HG03139 (cell line): Measurements from ENCODE around the gene CKAP2.
"Not testable (repeated sequence)": the region's sequence is repeated elsewhere in the genome, so short reads cannot be mapped to it uniquely, and the experiment has no call there.

Experiments
- ATAC-seq: cut with Tn5 transposase; IDR thresholded peaks from one replicate; pipeline ENCODE4 v1.9.1; 2021; ENCODE audit not compliant: unreplicated experiment

The CKAP2 gene

DNA sequence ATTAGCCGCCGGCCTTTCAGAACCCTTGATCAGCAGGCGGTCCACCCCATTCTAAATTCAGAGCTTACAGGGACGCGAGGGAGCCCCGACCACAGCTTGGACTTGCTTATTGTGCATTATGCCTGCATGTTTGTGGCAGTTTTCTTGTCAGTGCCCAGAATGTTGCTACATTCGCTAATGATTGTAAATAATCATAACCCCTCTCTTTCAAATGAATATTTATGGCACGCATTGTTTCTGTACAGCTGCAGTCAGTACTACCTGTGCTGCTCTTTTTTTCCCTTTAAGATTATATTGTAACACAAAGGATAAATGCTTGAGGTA, 4.5 kb upstream of the CKAP2 start:
- no peak for ATAC-seq

DNA sequence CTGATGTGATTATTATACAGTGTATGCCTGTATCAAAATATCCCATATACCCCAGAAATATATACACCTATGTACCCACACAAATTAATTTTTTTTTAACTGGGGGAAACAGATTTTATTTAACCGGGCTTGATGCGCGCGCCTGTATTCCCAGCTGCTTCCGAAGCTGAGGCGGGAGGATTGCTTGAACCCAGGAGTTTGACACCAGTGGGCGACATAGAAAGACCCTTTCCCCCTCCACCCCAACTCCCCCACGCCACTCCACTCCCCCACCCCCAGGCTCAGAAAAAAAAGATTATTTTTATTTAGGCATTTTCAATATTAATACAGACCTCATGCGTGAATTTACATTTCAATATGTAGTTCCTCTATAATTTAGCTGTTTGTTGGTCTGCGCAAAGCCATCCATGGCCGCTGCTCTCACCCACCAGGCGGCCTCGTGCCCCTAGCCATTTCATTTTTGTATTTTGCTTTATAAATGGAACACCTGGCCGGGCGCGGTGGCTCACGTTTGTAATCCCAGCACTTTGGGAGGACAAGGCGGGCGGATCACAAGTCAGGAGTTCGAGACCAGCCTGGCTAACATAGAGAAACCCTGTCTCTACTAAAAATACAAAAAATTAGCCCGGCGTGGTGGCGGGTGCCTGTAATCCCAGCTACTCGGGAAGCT, 4.0 kb upstream of the CKAP2 start:
- no peak for ATAC-seq

DNA sequence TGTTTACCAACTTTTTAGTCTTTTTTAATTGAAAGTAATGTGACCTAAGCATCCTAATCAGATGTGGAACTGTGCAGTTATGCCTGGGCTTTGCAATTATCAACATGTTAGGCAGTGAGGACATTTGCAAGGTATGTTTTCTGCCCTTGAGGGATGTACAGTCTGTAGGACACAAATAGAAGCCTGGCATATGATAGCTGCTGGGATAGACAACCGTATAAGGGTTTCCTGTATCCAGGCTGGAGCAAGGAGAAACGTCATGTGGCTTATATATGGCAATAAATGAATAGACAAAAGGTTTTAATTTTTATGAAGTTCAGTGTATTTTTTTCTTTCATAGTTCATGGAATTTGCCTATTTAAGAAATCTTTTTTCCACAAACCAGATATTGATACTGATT, 2.8 kb upstream of the CKAP2 start:
- ATAC-seq = no peak

GRCh38 chr13:52454459-52454819, 839 bp upstream of the CKAP2 start:
- no peak for ATAC-seq

GRCh38 chr13:52455677-52456041, 381 bp downstream of the CKAP2 start:
- ATAC-seq = peak; percentile 20

DNA sequence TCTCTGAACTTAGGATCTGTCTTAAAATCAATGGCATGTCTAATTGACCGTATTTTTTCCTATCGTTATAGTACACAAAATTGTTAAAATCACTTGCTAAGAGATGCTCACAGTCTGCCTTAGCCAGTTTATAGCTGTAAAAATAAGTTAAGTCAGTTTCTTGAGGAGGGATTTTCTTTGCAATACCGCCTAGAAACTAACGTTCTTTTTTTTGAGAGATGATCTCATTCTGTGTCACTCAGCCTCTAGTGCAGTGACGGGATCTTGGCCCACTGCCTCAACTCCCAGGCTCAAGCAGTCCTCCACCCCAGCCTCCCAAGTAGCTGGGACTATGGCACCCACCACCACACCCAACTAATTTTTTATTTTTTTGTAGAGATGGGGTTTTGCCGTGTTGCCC, 4.4 kb downstream of the CKAP2 start:
- ATAC-seq = no peak

- ATAC-seq = no peak
Measured at GRCh38 chr13:52461265-52461664, 6.0 kb downstream of the CKAP2 start.

DNA sequence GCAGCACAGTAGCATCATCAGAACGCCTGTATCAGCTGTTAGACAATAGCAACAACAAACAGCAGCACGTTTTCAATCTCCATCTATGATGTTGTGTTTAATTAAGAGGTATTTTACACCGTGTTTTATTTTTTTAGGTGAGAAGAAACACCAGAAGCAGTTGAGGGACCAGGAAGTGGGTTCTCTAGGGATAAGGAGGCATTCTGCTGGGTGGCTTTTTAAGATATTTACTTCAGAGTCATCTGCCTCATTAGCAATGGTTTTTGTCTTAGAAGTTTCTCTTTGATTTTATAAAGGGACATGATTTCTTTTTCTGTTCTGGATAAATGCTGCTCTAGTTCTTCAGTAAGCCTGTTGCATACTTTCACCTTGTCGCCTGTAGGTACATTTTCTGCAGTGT, 8.2 kb downstream of the CKAP2 start:
- no peak for ATAC-seq

- ATAC-seq = not testable (repeated sequence)
Measured at GRCh38 chr13:52468487-52468886, 13.2 kb downstream of the CKAP2 start.

DNA sequence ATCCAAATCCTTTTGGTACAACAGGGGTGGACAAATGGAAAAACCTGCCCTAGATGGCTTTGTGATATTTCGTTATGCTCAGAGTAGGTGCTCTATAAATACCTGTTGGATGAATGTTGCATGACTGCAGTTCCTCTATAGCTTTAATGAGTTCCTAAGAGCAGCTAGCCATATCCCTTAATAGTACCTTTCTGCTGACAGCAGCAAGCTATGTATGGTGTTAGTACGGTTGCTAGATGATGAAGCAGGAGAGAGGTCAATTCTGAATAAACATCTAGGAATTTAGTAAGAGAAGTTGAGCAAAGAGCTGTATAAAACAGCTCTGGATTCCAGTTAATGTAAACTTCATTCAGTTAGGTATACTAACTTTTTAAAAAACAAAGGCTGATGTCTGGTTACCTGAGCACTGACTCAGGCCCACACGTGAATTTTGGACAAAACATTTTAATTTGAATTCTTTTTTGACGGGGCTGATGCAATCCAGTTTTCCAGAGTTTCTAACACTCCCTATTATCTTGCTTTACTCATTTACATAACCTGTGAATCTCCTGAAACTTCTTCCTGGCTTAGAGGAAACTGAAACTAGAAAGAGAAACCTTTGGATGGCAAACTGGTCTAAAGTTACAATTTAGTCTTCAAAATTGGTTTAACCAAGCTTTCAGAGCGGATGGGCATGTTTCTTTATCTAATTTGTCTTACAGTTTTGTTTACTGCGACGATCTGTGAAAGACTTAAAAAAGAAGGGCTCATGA, 25.6 kb downstream of the CKAP2 start:
- ATAC-seq = not testable (repeated sequence)

GRCh38 chr13:52487078-52487477, 31.8 kb downstream of the CKAP2 start:
- not testable (repeated sequence) for ATAC-seq

DNA sequence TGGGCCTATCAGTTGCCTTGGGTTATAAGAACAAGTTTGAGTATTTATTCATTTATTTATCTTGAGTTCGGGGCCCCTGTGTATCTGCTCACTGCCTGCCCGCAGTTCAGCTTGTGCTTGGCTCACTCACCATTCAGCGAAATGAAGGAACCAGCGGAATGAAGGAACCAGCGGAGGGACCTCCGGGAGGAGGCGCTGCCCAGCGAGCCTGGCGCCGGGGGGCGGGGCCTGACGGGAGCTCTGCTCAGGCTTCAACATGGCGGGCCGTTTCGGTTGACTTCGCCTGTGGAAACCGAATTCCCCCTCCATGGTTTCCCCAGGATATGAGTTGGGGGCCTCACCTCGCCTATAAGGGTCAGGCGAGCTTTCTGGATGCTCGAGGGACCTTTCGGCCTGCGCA, 33.5 kb downstream of the CKAP2 start:
- ATAC-seq = not testable (repeated sequence)

- ATAC-seq = not testable (repeated sequence)
Measured at GRCh38 chr13:52491015-52491414, 35.7 kb downstream of the CKAP2 start.

DNA sequence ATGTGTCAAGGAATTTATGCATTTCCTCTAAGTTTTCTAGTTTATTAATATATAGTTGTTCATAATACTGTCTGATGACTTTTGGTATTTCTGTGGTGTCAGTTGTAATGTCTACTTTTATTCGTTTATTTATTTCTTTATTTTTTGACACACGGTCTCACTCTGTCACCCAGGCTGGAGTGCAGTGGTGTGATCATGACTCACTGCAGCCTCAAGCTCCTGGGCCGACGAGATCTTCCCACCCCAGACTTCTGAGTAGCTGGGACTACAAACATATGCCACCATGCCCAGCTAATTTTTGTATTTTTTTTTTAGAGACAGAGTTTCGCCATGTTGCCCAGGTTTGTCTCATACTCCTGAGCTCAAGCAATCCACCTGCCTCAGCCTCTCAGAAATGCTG, 39.0 kb downstream of the CKAP2 start:
- ATAC-seq = not testable (repeated sequence)

- peak; percentile 70 for ATAC-seq
Measured at GRCh38 chr13:52497979-52498378, 42.7 kb downstream of the CKAP2 start.

DNA sequence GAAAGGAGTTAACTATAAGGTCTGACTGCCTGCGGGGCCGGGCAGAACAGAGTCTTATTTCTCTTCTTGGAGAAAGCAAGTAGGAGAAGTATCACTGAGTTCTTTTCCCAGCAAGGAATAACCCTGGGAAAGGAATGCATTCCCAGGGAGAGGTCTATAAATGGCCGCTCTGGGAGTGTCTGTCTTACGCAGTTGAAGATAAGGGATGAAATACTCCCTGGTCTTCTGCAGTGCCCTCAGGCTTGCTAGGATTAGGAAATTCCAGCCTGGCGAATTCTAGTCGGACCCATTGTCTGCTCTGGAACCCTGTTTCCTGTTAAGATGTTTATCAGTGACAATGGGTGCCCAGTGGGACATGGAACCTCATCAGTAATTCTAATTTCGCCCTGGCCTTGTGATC, 47.0 kb downstream of the CKAP2 start:
- ATAC-seq = not testable (repeated sequence)

GRCh38 chr13:52505843-52506242, 50.6 kb downstream of the CKAP2 start:
- not testable (repeated sequence) for ATAC-seq

DNA sequence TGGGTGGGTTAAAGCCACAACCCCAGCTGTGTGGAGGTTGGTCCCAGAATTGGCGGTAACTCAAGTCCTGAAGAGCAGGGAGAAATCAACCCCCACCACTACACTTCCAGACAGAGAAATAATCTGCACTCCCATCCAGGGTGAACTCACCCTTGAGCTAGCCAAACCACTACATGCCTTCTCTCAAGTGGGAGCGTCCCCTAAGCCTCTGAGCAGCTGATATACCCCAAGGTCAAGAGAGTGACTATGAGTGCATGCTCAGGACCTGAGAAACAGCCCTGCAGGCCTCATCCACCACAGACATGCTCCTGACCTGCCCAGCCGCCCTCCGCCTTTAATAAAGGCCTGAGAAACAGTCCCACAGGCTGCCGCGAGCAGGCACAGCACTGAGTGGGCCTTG, 54.3 kb downstream of the CKAP2 start:
- ATAC-seq = not testable (repeated sequence)

DNA sequence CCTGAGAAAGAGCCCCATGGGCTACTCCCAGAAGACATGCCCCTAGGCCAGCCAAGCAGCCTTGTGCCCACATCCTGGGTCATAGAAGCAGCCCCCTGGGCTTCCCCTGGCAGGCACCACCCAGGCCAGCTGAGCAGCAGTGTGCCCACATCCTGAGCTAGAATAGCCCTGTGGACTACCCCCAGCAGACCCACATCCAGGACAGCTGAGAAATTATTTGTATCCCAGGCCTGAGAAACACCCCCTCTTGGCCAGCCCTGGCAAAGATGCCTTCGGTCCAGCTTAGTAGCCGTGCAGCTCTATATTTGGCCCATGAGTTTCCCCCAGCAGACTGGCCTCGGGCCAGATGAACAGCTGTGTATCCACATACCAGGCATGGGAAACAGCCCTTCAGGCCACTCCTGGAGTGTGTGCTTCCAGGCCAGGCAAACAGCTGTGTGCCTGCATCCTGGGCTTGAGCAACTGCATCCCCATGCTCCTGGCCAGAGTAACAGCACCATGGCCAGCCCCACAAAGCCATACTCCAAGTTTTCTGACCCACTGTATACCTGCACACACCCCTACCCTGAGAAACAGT, 55.0 kb downstream of the CKAP2 start:
- not testable (repeated sequence) for ATAC-seq

GRCh38 chr13:52511598-52511997, 56.3 kb downstream of the CKAP2 start:
- not testable (repeated sequence) for ATAC-seq

DNA sequence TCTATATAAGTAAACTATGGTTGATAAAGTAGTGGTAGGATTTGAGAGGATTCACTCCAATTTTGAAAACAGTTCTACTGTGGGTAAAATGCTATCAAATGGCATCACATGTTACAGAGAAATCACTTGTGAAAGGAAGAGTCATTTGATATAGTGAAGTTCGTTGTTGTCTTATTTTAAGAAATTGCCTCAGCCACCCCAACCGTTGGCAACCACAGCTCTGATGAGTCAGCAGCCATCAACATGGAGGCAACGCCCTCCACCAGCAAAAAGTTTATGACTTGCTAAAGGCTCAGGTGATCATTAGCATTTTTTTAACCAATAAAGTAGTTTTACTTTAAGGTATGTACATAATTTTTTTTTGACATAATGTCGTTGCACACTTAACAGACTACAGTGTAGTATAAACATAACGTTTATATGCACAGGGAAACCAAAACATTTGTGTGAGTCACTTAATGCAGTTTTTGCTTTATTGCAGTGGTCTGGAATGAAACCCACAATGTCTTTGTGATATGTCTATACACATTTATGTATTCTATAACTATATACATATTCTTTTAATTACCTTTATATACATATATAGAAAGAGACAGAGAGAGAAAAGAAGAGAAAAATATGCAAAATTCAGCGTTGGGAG, 58.8 kb downstream of the CKAP2 start:
- not testable (repeated sequence) for ATAC-seq

DNA sequence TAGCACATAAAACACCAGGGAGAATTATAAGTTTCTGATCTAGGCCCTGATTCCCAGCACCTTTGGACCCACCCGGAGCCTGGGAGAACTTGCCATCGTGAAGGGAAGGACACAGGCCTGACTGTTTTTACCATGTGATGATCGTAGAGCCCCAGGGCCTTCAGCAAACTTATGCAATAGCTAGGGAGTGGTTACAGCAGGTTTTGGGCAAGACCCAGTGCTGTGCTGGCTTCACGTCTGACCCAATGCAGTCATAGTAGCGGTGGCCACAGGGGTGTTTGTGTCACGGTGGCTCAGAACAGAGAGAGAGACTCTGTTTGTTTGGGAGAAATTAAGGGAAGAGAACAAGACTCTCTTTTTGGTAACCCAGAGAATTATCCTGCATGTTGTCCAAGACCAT, 68.0 kb downstream of the CKAP2 start:
- not testable (repeated sequence) for ATAC-seq
